Right renal cortex interstitium (tissue), 3 donors: ENCODE results near the gene EIPR1. TPM values are rescaled to one million over a fixed set of nuclear protein-coding genes. Genes with fewer than 3 reads are reported as not detected.
A peak's percentile ranks its signal among the peaks of the same experiment; 100 is the strongest.

ENCODE experiments used
- DNase-seq, 3 donors: peaks; one replicate each; pipeline ENCODE4 v3.0.0-alpha.2; 2013; ENCODE audit warnings: low read depth in 3 of 3, low spot score in 2 of 3
- polyA plus RNA-seq, 3 donors: library from polyadenylated mRNA; unstranded; fragments of 120-200 nt; gene quantifications; one replicate each; pipeline ENCODE4 v1.2.1, GENCODE V29; 2013; ENCODE audit not compliant: insufficient read length in 3 of 3

EIPR1 gene
- polyA plus RNA-seq, 3 donors = 24.4 to 25.7 (median 25.2) TPM

DNA sequence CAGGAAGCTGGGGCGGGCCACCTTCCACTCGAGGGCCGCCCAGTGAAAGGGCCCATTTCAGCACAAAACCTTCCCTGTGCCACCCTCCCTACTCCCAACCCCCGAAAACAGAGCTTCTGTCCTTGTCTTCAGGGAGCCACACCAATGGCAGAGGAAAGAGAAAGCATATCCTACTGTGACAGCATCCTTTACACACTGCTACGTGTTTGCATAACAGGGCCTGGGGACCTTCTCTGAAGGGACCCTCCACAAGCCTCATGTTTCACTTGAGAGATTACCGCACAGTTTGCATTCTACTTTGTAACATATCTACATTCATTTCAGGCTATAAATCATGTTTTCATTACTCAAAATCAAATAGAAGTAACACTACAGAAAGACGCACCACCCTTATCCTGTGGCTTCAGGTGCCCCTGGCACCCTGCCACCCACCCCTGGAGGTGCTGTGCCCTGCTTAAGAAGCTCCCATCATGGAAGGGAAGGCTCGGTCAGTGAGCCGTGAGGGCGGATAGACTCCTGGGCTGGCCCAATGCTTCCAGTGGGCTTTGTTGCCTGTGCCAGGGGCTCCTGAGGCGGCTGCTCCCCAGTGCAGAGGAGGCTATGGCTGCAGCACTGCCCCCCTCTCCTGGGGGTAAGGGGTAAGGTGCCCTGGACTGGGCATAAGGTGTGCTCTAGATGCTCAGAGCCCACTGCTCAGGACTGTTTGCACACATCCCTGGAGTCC, 52.0 kb downstream of the EIPR1 start:
- DNase-seq = no peak

DNA sequence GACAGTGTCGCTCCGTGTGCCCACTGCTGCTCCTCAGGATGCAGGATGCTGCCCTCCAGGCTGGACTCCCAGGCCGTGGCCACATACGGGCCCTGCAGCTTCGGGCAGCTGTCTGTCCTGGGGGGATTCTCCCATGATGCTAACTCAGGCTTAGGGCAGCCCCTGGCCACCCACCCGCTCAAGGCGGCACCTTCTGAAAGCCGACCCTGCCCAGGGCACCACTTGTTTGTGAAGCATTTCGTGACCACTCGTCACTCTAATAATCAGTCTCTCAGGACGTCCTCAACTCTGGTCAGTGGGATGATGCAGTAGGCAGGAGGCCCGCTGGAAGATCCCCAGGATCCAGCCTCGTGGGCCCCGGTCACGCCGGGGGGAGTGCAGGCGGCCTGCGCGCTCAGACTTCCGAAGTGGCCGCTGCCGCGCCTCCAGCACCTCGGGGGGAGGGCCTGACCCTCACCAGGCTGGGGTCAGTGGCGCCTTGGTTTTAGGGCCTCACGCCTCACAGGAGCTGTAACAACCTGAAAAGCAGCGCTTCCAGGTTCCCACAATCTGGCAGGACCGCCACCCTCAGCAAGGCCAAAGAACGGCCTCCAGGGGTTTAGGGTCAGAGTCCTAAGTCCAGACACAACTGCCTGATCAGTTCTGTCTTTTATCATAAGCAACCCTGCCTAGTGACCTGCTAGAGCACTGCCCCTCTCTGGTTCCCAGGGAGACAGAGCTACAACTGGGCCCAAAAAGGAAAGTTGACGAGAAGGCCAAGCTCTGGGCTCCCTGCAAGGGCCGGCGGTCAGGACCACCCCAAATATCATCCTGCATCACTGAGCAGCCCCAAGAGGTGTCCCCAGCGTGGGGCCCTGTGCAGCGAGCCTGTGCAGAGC, 53.0 kb downstream of the EIPR1 start:
- no peak for DNase-seq

DNA sequence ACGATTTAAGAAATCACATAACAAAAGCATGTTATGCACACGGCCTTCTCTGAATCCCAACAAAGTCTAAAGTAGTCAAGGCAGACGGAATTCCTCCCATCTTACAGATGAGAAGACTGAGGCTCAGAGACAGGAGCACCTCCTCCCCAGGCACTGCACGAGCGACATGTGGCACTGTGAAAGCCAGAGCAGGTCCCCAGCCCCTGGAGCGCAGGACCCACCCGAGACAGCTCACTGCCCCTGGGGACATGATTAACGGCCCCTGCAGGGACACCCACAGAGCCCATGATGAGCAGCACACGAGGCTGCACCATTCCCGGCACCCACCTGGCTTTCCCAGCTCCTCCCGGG, 53.6 kb downstream of the EIPR1 start:
- no peak for DNase-seq

DNA sequence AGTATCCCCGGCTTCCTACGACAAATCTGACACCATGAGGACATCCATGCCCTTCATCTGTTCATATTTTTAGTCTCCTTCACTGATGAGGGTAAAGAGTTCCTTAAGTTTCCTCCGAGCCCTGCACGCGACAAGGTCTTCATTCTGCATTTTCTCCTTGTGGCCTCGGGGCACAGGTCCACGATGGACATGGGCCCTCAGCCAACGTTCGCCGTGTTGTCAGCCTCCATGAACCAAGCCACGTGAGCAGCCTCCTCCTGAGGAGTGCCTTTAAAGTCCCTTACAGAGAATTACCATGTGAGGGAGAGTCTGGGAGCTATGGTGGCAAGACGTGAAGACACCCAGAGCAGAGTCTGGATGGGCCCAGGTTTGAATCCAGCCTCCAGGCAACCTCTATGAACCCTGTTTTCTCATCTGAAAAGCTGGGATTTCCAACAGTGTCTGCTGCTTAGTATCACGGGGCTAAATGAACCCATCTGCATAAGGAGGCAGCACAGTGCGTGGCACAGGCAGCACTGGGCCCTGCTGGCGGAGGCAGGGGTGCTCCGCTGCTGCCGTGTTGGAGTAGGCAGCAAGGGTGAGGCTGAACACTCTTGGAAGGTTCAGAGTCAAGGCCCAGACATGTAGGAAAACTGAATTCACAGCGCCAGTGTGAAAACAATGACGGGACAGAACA, 54.1 kb downstream of the EIPR1 start:
- no peak for DNase-seq

DNA sequence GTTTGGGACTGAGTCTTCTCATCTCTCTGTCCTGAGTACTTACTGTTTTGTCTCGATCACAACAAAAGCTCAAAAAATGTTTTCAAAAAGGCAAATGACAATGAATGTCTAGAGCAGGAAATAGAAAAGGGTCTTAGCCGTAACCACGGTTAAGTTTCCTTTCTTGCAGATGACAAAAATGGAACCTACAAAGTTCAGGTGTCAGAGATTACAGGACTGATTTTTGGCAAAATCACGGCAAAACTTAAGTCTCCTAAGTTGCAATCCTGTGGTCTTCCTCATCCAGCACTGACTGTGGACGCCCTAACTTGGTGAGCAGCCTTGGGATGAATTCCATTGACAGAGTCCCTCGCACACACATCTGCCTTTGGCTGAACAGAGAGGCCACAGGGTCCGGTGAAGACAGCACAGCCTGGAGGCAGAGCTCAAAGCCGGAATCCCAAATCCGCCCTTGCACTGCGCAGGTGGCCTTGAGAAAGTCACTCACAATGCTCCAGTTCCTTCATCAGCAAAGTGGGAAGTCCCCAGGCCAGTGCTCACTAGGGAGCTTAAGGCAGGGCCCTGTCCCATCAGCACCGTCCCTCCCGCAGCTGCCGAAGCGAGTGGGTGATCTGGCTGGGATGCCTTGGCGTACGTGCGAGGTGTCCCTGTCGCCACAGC, 55.2 kb downstream of the EIPR1 start:
- no peak for DNase-seq

DNA sequence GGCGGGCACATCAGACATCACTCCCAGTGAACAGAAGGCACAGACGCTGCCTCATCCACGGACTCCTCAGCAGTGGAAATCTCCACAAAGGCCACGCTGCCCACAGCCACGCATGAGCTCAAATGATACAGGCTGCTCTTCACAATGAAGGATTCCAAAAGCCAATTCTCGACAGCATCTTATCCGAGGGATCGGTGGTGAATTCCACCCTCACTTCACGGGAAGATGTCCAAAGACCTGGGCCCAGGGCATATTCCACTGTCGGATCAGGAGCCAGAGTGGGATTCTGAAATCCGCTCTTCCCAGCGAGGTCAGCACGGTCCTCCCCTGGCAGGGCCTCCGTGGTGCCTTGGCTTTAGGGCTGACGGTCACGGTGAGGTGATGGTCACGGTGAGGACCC, 55.8 kb downstream of the EIPR1 start:
- no peak for DNase-seq

DNA sequence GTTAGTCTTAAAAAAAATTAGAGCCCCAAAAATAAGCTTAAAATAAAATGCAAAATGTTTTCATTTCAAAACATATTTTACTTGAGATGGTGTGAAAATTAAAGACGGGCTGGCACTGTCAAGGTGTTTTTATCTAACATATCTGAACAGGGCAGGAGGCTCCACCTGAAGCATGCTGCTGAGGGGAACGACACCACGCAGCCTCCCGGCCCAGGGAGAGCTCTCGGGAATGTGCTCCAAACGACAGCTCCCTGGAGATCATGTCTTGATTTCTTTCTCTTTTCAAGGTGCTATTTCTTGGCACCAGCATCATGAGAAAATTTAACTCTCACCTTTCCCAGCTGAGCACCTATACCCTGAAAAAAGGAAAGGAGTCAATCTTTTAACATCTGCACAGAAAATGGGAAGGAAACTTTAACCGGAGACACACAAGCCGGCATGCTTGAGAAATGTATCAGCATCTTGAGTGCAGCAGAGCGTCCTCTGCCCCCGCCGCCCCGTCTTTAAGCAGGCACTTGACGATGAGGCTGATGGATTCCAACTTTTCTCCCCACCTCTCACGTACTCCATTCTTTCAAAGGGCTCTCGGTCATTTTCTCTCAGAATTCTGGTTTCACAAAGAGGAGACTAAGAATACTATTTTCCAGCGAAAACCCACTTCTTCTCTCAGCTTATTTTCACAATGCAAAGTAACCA, 56.6 kb downstream of the EIPR1 start:
- DNase-seq = no peak

DNA sequence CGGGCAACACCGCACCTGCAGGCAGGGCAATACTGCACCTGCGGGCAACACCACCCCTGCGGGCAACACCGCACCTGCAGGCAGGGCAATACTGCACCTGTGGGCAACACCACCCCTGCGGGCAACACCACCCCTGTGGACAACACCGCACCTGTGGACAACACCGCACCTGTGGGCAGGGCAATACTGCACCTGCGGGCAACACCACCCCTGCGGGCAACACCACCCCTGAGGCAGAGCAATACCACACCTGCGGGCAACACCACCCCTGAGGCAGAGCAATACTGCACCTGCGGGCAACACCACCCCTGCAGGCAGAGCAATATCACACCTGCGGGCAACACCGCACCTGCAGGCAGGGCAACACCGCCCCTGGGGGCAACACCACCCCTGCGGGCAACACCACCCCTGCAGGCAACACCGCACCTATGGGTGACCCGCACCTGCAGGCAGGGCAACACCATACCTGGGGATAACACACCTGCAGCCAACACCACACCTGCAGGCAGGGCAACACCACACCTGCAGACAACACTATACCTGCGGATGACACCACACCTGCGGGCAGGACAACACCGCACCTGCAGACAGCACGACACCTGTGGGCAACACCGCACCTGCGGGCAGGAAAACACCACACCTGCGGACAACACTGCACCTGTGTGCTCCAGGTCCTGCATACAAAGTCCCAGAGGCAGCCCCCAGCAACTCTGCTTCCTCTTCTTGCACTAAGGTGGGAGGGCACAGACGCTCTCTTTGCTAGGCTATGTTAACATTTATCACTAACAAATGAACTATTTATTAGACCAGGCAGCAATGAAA, 57.7 kb downstream of the EIPR1 start:
- DNase-seq = no peak

DNA sequence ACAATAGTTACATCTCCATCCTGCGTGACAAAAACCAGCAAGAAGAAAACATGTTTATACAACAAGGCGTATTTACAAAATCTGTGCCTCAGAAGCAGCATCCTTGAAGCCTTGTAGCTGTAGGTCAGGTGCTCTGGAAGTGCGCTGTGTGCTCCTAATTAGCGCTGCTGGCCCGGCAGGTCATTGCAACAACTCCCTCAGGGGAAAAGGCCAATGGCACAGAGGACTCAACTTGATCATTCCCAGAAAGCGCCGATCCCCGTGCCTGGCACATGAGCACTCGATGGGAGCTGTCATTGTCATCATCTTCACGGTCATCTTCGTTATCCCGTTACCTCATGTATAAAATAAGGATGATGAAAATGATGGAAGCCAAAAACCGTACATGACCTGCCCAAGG, 58.5 kb downstream of the EIPR1 start:
- no peak for DNase-seq

DNA sequence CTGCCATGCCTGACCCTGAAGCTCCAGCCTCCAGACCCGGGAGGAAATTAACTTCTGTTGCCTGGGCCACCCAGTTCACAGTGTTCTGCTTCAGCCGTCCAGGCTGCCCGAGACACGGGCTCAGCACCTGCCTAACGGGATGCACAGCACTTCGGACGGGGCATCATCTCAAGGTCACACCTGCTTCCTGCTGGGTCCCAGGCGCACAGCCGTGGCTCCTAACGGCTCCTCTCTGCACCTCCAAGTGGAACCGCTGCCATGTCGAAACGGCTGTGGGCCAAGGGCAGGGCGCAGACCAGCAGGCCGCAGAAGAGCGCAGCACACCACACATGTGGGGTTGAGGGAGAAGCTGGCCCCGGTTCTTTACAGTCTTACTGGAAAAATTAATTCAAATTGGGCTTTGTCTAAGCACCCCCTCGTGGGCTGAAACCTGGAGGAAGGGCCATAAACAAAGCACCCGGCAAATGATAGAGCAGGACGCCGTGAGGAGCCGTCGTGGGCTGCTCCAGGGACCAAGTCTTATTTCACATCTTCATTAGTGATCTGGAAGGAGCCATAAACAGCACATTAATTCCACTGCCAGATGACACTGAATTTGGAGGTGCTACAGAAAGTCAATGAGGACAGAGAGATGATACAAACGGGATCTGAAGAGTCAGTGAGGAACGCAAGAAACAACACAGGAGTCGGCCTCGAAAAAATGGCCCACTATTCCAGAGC, 59.6 kb downstream of the EIPR1 start:
- DNase-seq = no peak

DNA sequence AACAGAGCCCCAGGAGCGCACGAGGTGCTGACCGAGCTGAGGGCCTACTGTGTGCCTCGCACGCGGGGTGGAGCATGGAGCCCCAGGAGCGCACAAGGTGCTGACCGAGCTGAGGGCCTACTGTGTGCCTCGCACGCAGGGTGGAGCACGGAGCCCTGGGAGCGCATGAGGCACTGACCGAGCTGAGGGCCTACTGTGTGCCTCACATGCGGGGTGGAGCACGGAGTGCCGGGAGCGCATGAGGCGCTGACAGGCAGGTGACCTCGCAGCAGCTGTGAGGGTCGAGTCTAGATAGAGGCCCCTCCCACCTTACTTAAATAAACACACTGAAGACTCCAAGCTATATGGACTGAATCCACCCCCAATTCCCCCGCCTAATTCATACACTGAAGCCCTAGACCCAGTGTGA, 60.3 kb downstream of the EIPR1 start:
- no peak for DNase-seq

DNA sequence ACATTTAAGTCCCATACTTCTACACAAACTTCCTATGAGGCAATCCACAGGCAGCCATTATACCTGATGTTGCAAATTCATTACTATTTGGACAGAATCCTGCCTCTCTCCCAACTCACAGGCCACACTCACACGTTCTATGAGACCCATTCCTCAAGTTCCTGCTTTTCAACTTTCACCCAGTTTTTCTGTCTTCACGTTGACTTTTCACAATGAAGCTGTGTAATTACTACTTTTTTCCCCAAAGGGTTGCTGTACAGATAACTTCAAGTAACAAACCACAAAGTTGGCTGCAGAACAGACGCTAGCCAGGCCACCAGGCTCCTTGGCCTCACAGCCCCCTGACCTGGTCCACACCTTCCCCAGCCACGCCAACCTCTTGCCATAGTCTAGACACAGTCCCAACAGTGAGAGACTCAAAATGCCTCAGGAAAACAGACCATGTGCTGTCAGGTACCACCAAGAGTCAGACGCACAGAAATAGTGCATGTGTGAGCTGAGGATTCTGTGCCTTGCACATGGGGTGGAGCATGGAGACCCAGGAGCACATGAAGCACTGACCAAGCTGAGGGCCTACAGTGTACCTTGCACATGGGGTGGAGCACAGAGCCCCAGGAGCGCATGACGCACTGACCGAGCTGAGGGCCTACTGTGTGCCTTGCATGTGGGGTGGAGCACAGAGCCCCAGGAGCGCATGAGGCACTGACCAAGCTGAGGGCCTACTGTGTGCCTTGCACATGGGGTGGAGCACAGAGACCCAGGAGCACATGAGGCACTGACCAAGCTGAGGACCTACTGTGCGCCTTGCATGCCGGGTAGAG, 61.0 kb downstream of the EIPR1 start:
- no peak for DNase-seq

DNA sequence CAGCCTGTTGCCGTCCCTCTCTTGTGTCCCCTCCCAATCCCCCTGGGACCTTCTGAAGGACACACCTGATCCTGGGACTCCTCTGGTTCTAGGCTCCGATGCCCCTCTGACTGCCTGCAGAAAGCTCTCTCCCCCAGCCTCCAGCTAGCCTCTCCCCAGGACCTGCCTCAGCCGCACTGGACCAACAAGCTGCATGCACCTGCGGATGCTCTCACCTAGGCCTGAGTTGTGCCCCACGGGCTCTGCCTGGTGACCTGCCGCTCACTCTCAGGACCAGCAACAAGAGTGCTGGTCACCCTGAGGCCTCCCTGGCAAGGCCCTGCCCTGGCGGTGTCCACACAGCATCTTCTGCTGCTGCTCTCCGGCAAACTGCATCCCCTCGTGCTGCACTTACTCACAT, 63.0 kb downstream of the EIPR1 start:
- no peak for DNase-seq

DNA sequence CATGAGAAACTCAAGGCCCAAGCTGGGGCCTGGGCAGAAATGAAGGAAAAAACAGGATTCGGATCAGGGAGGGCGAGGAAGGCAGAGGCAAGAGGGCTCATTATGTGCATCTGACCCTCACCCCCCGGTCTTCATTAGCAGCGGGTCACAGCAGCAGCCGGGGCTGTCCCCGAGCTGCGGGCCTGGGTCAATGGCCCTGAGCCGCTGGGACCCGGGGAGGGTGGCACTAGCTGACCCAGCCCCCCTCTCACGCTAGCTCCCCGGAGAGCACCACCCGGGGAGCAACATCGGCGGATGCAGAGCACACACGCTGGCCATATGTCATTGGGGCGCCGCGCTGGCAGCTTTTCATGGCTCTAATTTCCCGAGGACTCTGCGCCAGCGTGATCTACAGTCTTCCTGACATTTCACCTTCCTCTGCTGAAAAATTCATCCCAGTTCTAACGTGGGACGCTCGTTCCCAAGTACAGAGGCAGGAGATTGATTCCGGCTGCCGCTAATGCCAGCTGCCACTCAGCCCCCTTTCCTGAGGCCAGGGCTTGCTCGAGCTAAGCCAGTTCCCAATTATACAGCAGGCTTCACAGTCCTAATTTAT, 63.7 kb downstream of the EIPR1 start:
- peak in 1 of 3 donors; percentile 12 for DNase-seq

DNA sequence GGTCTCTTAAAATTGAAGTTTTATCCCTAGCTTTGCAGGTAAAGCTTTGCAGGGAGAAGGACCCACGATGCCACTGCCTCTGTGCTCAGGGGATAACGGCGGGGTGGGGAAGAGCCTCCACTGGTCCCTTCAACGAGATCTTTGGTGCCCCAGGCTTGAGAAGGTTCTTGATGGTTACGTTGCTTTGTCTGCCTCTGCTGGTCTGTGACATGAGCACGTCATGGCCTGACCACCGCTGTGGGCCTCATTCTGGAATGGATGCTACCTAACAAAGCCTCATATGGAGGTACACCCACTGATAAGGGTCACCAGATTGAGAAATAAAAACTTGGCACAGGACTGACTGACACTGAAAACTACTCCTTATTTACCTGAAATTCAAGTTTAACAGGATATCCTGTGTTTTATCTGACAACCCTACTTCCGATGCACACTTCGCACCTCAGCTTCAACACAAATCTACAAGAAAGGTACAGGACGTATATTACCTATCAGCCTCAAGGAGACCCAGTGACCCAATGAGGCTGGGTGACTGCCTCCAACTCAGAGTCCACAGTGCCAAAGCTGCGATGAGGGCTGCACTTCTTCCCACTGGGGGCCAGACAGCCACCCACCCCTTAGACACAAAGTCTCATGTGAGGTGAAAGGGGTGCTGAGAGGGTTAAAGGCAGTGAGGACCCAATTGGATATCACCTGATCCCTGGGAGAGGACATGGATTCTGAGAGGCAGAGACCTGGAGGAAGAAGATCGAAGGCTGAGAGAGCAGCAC, 64.9 kb downstream of the EIPR1 start:
- DNase-seq = no peak

DNA sequence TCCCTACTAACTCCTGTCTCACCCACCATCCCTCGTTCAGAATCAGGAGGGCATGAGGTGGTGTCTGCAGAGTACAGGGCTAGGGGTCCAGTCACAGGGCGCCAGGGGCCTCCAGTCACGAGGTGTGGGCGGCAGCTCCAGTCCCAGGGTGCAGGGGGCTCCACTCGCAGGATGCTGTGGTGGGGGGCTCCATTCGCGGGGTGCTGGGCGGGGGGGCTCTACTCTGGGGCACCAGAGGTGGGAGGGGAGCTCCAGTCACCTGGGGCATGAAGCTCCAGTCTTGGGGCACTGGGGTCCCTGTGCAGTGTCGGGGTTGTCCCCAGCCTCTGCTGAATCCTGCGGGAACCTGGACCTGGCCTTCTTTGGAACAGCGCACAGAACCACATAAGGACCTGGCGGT, 66.0 kb downstream of the EIPR1 start:
- no peak for DNase-seq
